ENCODE measurements around the gene TRMT2A.

TRMT2A gene

GRCh38 chr22:20102203-20102780, 14.7 kb downstream of the TRMT2A start:
- H3K36me3 ChIP-seq (ENCODE audit: insufficient read depth, low read length), result peaks cover 84% of the 10 kb centered on the region
- H4K20me1 ChIP-seq (ENCODE audit: insufficient read depth, low read length), result no peaks in the 10 kb centered on the region

GRCh38 chr22:20101638-20102037, 15.4 kb downstream of the TRMT2A start:
- Histone ChIP-seq H3K9me3 (ENCODE audit: low read length) (0 out of 2 replicates have a peak, but pooled peaks cover 3% of the 10 kb centered on the region), H3K79me2 (ENCODE audit: insufficient read depth, low read length) (no peaks in the 10 kb centered on the region), H3K4me3 (ENCODE audit: low read depth, low read length, poor library complexity, severe bottlenecking) (no peak overlapping the region), H3K4me1 (ENCODE audit: insufficient read depth, low read length, severe bottlenecking) (no peaks in the 10 kb centered on the region), H3F3A (ENCODE audit: insufficient read depth, low read length) (no peaks in the 10 kb centered on the region), H3K9ac (ENCODE audit: low read length) (no peak overlapping the region), H3K4me2 (ENCODE audit: low read length) (no peak overlapping the region), H4K20me1 (ENCODE audit: insufficient read depth, low read length) (no peaks in the 10 kb centered on the region), H3K27ac (ENCODE audit: low read depth, low read length, poor library complexity, severe bottlenecking) (no peak overlapping the region), H2AFZ (ENCODE audit: low read length) (no peak overlapping the region), H3K9me2 (ENCODE audit: low read depth, low read length) (no peaks in the 10 kb centered on the region), H3K27me3 (ENCODE audit: insufficient read depth, low read length) (no peaks in the 10 kb centered on the region), H3K36me3 (ENCODE audit: insufficient read depth, low read length) (peaks cover 84% of the 10 kb centered on the region)
- no peak for TF ChIP-seq EZH2 (IDR thresholded peaks at IDR 0.05; ENCODE audit: borderline replicate concordance, low read length)

More at GRCh38 chr22:20102203-20102780, 14.7 kb downstream of the TRMT2A start:
- Histone ChIP-seq H3F3A (ENCODE audit: insufficient read depth, low read length) (no peaks in the 10 kb centered on the region), H3K27ac (ENCODE audit: low read depth, low read length, poor library complexity, severe bottlenecking) (no peak overlapping the region), H3K9me2 (ENCODE audit: low read depth, low read length) (no peaks in the 10 kb centered on the region), H3K79me2 (ENCODE audit: insufficient read depth, low read length) (no peaks in the 10 kb centered on the region), H3K4me2 (ENCODE audit: low read length) (no peak overlapping the region), H2AFZ (ENCODE audit: low read length) (no peak overlapping the region), H3K9me3 (ENCODE audit: low read length) (no peaks in the 10 kb centered on the region), H3K4me3 (ENCODE audit: low read depth, low read length, poor library complexity, severe bottlenecking) (no peak overlapping the region), H3K4me1 (ENCODE audit: insufficient read depth, low read length, severe bottlenecking) (no peaks in the 10 kb centered on the region), H3K9ac (ENCODE audit: low read length) (no peak overlapping the region), H3K27me3 (ENCODE audit: insufficient read depth, low read length) (no peaks in the 10 kb centered on the region)
- TF ChIP-seq CTCF (IDR thresholded peaks at IDR 0.05; ENCODE audit: low read length) (no peak), EZH2 (IDR thresholded peaks at IDR 0.05; ENCODE audit: borderline replicate concordance, low read length) (no peak)

- no peaks in the 10 kb centered on the region for H3K27me3 ChIP-seq (ENCODE audit: insufficient read depth, low read length)
- H3K9me3 ChIP-seq (ENCODE audit: low read length), result 0 out of 2 replicates have a peak, but pooled peaks cover 3% of the 10 kb centered on the region
- no peaks in the 10 kb centered on the region for H3K79me2 ChIP-seq (ENCODE audit: insufficient read depth, low read length)
- H4K20me1 ChIP-seq (ENCODE audit: insufficient read depth, low read length), result no peaks in the 10 kb centered on the region
- H3K9me2 ChIP-seq (ENCODE audit: low read depth, low read length), result no peaks in the 10 kb centered on the region
- H3K36me3 ChIP-seq (ENCODE audit: insufficient read depth, low read length), result peaks cover 88% of the 10 kb centered on the region
- no peak overlapping the region for H3K4me3 ChIP-seq (ENCODE audit: low read depth, low read length, poor library complexity, severe bottlenecking)
- no peak for TF ChIP-seq EZH2 (IDR thresholded peaks at IDR 0.05; ENCODE audit: borderline replicate concordance, low read length)
- TF ChIP-seq CTCF (IDR thresholded peaks at IDR 0.05; ENCODE audit: low read length), result no peak
- no peak overlapping the region for H2AFZ ChIP-seq (ENCODE audit: low read length)
- no peak overlapping the region for H3K9ac ChIP-seq (ENCODE audit: low read length)
- H3K4me1 ChIP-seq (ENCODE audit: insufficient read depth, low read length, severe bottlenecking), result no peaks in the 10 kb centered on the region
- no peak overlapping the region for H3K4me2 ChIP-seq (ENCODE audit: low read length)
- H3F3A ChIP-seq (ENCODE audit: insufficient read depth, low read length), result no peaks in the 10 kb centered on the region
- H3K27ac ChIP-seq (ENCODE audit: low read depth, low read length, poor library complexity, severe bottlenecking), result no peak overlapping the region
These were observed 17.8 kb downstream of the TRMT2A start for GRCh38 chr22:20099099-20099711.

All from OCI-LY1 (cell line).